B cell (primary cell): ENCODE measurements around the gene ENPP7. TPM values are rescaled to one million over a fixed set of nuclear protein-coding genes. Genes with fewer than 3 reads are reported as not detected.

Experiments used
- ATAC-seq: fragments of 200-7000 bp; cut with Tn5 transposase; one replicate; pipeline ENCODE4 v1.10.0; 2021; ENCODE audit warnings: low read depth, mild to moderate bottlenecking, moderate number of reproducible peaks, moderate library complexity
- CTCF ChIA-PET: fragments of 350-600 bp; sonication (Branson Sonifier 250); formaldehyde crosslinking; loops from one replicate; lab custom pipeline; 2021; ENCODE audit warnings: antibody characterized with exemption, inconsistent platforms; lab: Charles Lee
- POLR2A ChIA-PET: fragments of 350-600 bp; sonication (Branson Sonifier 250); formaldehyde crosslinking; loops from one replicate; lab custom pipeline; 2021; ENCODE audit warnings: antibody characterized with exemption; lab: Charles Lee
- DNase-seq: peaks from one replicate; pipeline ENCODE4 v3.0.0; 2013
- H2AFZ ChIP-seq: 2 replicates; pipeline ENCODE4 v1.6.1; 2012; ENCODE audit warnings: mild to moderate bottlenecking, low read depth, low read length; ENCODE audit not compliant: insufficient read depth, poor library complexity, severe bottlenecking
- H3K27ac ChIP-seq, 2 donors: 1 replicate in 1 of 2; 2 replicates in 1 of 2; pipeline ENCODE4 v1.5.1; 2012 to 2013; ENCODE audit warnings: low read length in 2 of 2, mild to moderate bottlenecking in 2 of 2, moderate library complexity in 1 of 2
- H3K27me3 ChIP-seq, 4 experiments: fragments of 200-600 bp in 1 of 4; sonication (generic) in 1 of 4; replicated peaks in 1 of 4; 1 replicate in 2 of 4; 2 replicates in 2 of 4; pipeline versions ENCODE4 v1.6.1 to v1.7.0; 2013 to 2016; ENCODE audit warnings: low read length in 3 of 4, mild to moderate bottlenecking in 2 of 4, mixed read lengths in 1 of 4, moderate library complexity in 1 of 4; ENCODE audit not compliant: insufficient read depth in 4 of 4, control insufficient read depth in 3 of 4; ENCODE audit errors: control extremely low read depth in 1 of 4
- H3K36me3 ChIP-seq, 2 experiments: replicated peaks in 1 of 2; 1 replicate in 1 of 2; 2 replicates in 1 of 2; pipeline versions ENCODE4 v1.6.1 to v1.7.1; 2013; ENCODE audit warnings: low read length in 1 of 2; ENCODE audit not compliant: insufficient read depth in 2 of 2, control insufficient read depth in 1 of 2; ENCODE audit errors: control extremely low read depth in 1 of 2, extremely low read depth in 1 of 2
- H3K4me1 ChIP-seq, 2 donors: fragments of 200-600 bp in 1 of 2; sonication (generic) in 1 of 2; 1 replicate in 1 of 2; 2 replicates in 1 of 2; pipeline versions ENCODE4 v1.5.1 to v1.6.1; 2013 to 2017; ENCODE audit warnings: low read length in 2 of 2; ENCODE audit not compliant: control insufficient read depth in 2 of 2, insufficient read depth in 2 of 2
- H3K4me2 ChIP-seq: replicated peaks from 2 replicates; pipeline ENCODE3; 2012; ENCODE audit warnings: mild to moderate bottlenecking, low read depth, low read length; ENCODE audit not compliant: poor library complexity, severe bottlenecking
- H3K4me3 ChIP-seq, 5 experiments: fragments of 200-600 bp in 1 of 5; sonication (generic) in 1 of 5; 1 replicate in 3 of 5; 2 replicates in 2 of 5; pipeline versions ENCODE4 v1.5.1 to v1.7.0; 2011 to 2016; ENCODE audit warnings: low read length in 4 of 5, mild to moderate bottlenecking in 4 of 5, low read depth in 2 of 5, control low read depth in 1 of 5, moderate library complexity in 1 of 5; ENCODE audit not compliant: insufficient read depth in 1 of 5; ENCODE audit errors: control extremely low read depth in 1 of 5, extremely low read depth in 1 of 5
- H3K79me2 ChIP-seq: fragments of 200-600 bp; sonication (generic); one replicate; pipeline ENCODE4 v1.6.0; 2016; ENCODE audit warnings: low read length; ENCODE audit not compliant: control insufficient read depth, insufficient read depth
- H3K9ac ChIP-seq: fragments of 200-600 bp; sonication (generic); 2 replicates; pipeline ENCODE4 v1.6.1; 2017; ENCODE audit warnings: mild to moderate bottlenecking, low read length, moderate library complexity
- H3K9me3 ChIP-seq, 3 donors: one replicate each; pipeline versions ENCODE4 v1.6.1 to v1.7.1; 2013; ENCODE audit warnings: low read length in 2 of 3; ENCODE audit not compliant: control insufficient read depth in 2 of 3, insufficient read depth in 1 of 3; ENCODE audit errors: control extremely low read depth in 1 of 3
- H4K20me1 ChIP-seq: 2 replicates; pipeline ENCODE4 v1.6.0; 2012; ENCODE audit warnings: mild to moderate bottlenecking, low read length; ENCODE audit not compliant: insufficient read depth, control insufficient read depth, poor library complexity, severe bottlenecking
- H3K27ac Mint-ChIP-seq: one replicate; pipeline ENCODE4 v1.8.0; 2021; ENCODE audit warnings: mixed read lengths
- H3K27me3 Mint-ChIP-seq: one replicate; pipeline ENCODE4 v1.8.0; 2021; ENCODE audit warnings: mixed read lengths
- H3K4me1 Mint-ChIP-seq: one replicate; pipeline ENCODE4 v1.8.0; 2021; ENCODE audit warnings: mixed read lengths
- H3K4me3 Mint-ChIP-seq: one replicate; pipeline ENCODE4 v1.8.0; 2021; ENCODE audit warnings: mixed read lengths
- H3K9me3 Mint-ChIP-seq: one replicate; pipeline ENCODE4 v1.8.0; 2022; ENCODE audit warnings: mixed read lengths; ENCODE audit not compliant: insufficient read depth
- CTCF ChIP-seq: fragments of 200-600 bp; IDR thresholded peaks from one replicate; pipeline ENCODE4 v1.8.0; 2022; ENCODE audit warnings: antibody characterized with exemption, mild to moderate bottlenecking
- EZH2 ChIP-seq: IDR thresholded peaks from 2 replicates; pipeline ENCODE4 v1.6.1; 2012; ENCODE audit warnings: borderline replicate concordance, low read depth, mild to moderate bottlenecking, moderate library complexity, low read length; ENCODE audit not compliant: insufficient read depth, poor library complexity, severe bottlenecking
- WGBS: methylation state at CpG from one replicate; pipeline ENCODE4 v1.1.5; 2013; ENCODE audit warnings: missing lambda C conversion rate; ENCODE audit not compliant: insufficient coverage; 5-methylcytosine and 5-hydroxymethylcytosine counted together
- intact Hi-C: fragments of 100-400 bp; cut with micrococcal nuclease; formaldehyde crosslinking; loops from one replicate; pipeline ENCODE4 v1.10.0; 2022
- polyA plus RNA-seq: library from polyadenylated mRNA; depleted of rRNA; stranded (reverse); fragments of >200 nt; gene quantifications from 2 replicates; pipeline ENCODE4 v1.2.3, GENCODE V29; 2012
- total RNA-seq, 2 donors: library from RNA; stranded (reverse); fragments of 120-200 nt in 1 of 2; gene quantifications; 1 replicate in 1 of 2; 2 replicates in 1 of 2; pipeline versions ENCODE4 v1.2.3 to v1.2.4, GENCODE V29; 2013 to 2022

Gene ENPP7
- total and polyA plus RNA-seq, 2 donors (not counting 1 experiment from before 2014, with no cell fraction given): 0.40 to 6.7 TPM

DNA sequence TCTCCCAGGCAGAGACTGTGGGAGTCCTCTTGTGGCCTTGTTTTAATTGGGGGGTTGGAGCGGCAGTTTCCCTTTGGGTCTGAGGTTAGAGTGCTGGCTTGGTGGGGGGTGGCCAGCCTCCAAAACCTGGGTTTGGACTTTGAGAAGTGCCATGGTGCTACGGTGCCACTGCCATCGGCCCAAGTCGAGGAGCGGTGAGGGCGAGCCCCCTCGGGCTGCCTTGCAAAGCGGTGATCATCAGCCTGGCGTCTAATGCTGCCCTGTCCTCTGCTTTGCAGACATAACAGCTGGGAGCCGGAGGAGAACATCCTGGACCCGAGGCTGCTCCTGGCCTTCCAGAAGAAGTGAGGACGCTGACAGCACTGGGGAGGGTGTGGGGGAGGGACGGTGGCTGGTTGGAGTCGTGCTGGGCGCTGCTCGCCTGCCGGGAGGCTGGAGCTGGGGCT lies 48.4 kb downstream of the ENPP7 start:
- peak overlapping the region; percentile 69 for H2AFZ ChIP-seq
- Mint-ChIP-seq H3K4me1 (peaks cover 24% of the 10 kb centered on the region), H3K4me3 (peak overlapping the region; percentile 88), H3K27me3 (peaks cover 71% of the 10 kb centered on the region), H3K27ac (peak overlapping the region; percentile 69), H3K9me3 (no peaks in the 10 kb centered on the region)
- no peaks in the 10 kb centered on the region for H3K36me3 ChIP-seq
- H4K20me1 ChIP-seq: no peaks in the 10 kb centered on the region
- H3K79me2 ChIP-seq: no peaks in the 10 kb centered on the region
- H3K4me1 ChIP-seq: peaks cover 27 to 40% of the 10 kb centered on the region in 2 donors
- peaks cover 0 to 17% (median 0%) of the 10 kb centered on the region in 3 donors for H3K9me3 ChIP-seq
- DNase-seq: no peak
- 31% methylated on average over 13 of the region's 17 CpGs for WGBS
- peak overlapping the region; percentile 66 for H3K9ac ChIP-seq
- H3K27me3 ChIP-seq: peaks cover 0 to 87% (median 50%) of the 10 kb centered on the region in 4 experiments
- TF ChIP-seq CTCF (no peak), EZH2 (no peak)
- no peak for ATAC-seq
- POLR2A ChIA-PET: no interaction called here
- peak overlapping the region in 3 of 5 experiments; percentile 51 to 66 (median 60) for H3K4me3 ChIP-seq
- CTCF ChIA-PET: interaction anchor here (8.2 kb wide), 1 partner anchor 11 kb away, joined by 30 read pairs; no protein-coding TSS in a partner anchor
- H3K4me2 ChIP-seq: peak overlapping the region; percentile 97
- no peak overlapping the region for H3K27ac ChIP-seq
- intact Hi-C loops: no loop called here

GRCh38 chr17:79779661-79780365 lies 49.1 kb downstream of the ENPP7 start:
- no peak overlapping the region for H3K9ac ChIP-seq
- Mint-ChIP-seq H3K27ac (no peak overlapping the region), H3K4me3 (peak overlapping the region; percentile 88), H3K4me1 (peaks cover 24% of the 10 kb centered on the region), H3K27me3 (peaks cover 65% of the 10 kb centered on the region), H3K9me3 (no peaks in the 10 kb centered on the region)
- no peak overlapping the region for H3K27ac ChIP-seq
- TF ChIP-seq EZH2: no peak
- no peak for TF ChIP-seq CTCF
- H2AFZ ChIP-seq: no peak overlapping the region
- H3K4me2 ChIP-seq: no peak overlapping the region
- WGBS: 97% methylated on average over 9 of the region's 10 CpGs
- DNase-seq: no peak
- peaks cover 0 to 17% (median 0%) of the 10 kb centered on the region in 3 donors for H3K9me3 ChIP-seq
- no peaks in the 10 kb centered on the region for H4K20me1 ChIP-seq
- peaks cover 27 to 40% of the 10 kb centered on the region in 2 donors for H3K4me1 ChIP-seq
- peaks cover 0 to 79% (median 49%) of the 10 kb centered on the region in 4 experiments for H3K27me3 ChIP-seq
- H3K4me3 ChIP-seq: no peak overlapping the region
- no peaks in the 10 kb centered on the region for H3K79me2 ChIP-seq
- ATAC-seq: no peak
- intact Hi-C loops: no loop called here
- POLR2A ChIA-PET: no interaction called here
- CTCF ChIA-PET: interaction anchor here (1.0 to 8.2 kb wide), 2 partner anchors 10 to 79 kb away, joined by 3 to 30 read pairs; no protein-coding TSS in a partner anchor
- H3K36me3 ChIP-seq: no peaks in the 10 kb centered on the region
